ENCODE measurements around the gene TOM1L2.

TOM1L2 gene

DNA sequence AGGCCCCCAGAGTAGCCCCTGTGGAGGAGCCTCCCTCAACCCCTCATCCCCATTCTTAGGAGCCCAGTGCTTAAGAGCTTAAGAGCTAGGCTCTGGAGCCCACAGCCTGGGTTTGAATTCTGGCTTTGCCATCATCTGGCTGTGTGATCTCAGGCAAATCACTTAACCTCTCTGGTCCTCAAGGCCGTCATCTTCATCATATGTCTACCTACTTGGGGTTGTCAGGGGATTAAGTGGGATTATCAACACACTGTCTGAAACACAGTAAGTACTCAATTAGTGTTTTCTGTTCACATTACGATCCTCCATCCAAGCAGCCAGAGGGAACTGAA, 140.2 kb downstream of the TOM1L2 start:
- no peak for DNase-seq (ENCODE audit: low spot score)
- no peak for TF ChIP-seq CTCF (IDR thresholded peaks at IDR 0.05; ENCODE audit: extremely low read depth, insufficient read depth, missing control alignments)
- in situ Hi-C loops (cut with MboI; ENCODE audit: low pct_unique_long_range_greater_than_20kb, low sequenced_read_pairs, unreplicated experiment): no loop called here

GRCh38 chr17:17831208-17832031, 140.8 kb downstream of the TOM1L2 start:
- TF ChIP-seq CTCF (IDR thresholded peaks at IDR 0.05; ENCODE audit: extremely low read depth, insufficient read depth, missing control alignments): no peak
- no peak for DNase-seq (ENCODE audit: low spot score)
- in situ Hi-C loops (cut with MboI; ENCODE audit: low pct_unique_long_range_greater_than_20kb, low sequenced_read_pairs, unreplicated experiment): no loop called here

GRCh38 chr17:17830740-17831207, 141.4 kb downstream of the TOM1L2 start:
- TF ChIP-seq CTCF (IDR thresholded peaks at IDR 0.05; ENCODE audit: extremely low read depth, insufficient read depth, missing control alignments): no peak
- in situ Hi-C loops (cut with MboI; ENCODE audit: low pct_unique_long_range_greater_than_20kb, low sequenced_read_pairs, unreplicated experiment): no loop called here
- no peak for DNase-seq (ENCODE audit: low spot score)

- in situ Hi-C loops (cut with MboI; ENCODE audit: low pct_unique_long_range_greater_than_20kb, low sequenced_read_pairs, unreplicated experiment): no loop called here
- TF ChIP-seq CTCF (IDR thresholded peaks at IDR 0.05; ENCODE audit: extremely low read depth, insufficient read depth, missing control alignments): no peak
- DNase-seq (ENCODE audit: low spot score): no peak
Measured at GRCh38 chr17:17830269-17830567, 142.0 kb downstream of the TOM1L2 start.

GRCh38 chr17:17827826-17828621, 144.2 kb downstream of the TOM1L2 start:
- TF ChIP-seq CTCF (IDR thresholded peaks at IDR 0.05; ENCODE audit: extremely low read depth, insufficient read depth, missing control alignments): no peak
- DNase-seq (ENCODE audit: low spot score): no peak
- in situ Hi-C loops (cut with MboI; ENCODE audit: low pct_unique_long_range_greater_than_20kb, low sequenced_read_pairs, unreplicated experiment): no loop called here

- DNase-seq (ENCODE audit: low spot score): no peak
- in situ Hi-C loops (cut with MboI; ENCODE audit: low pct_unique_long_range_greater_than_20kb, low sequenced_read_pairs, unreplicated experiment): no loop called here
- TF ChIP-seq CTCF (IDR thresholded peaks at IDR 0.05; ENCODE audit: extremely low read depth, insufficient read depth, missing control alignments): no peak
Measured at GRCh38 chr17:17826942-17827785, 145.0 kb downstream of the TOM1L2 start.
